Activated CD4-positive, alpha-beta T cell treated with anti-CD3 and anti-CD28 coated beads, Interleukin-10, Interleukin-2, amounts not matched to agents 100 ng/mL and 50 ng/mL, durations not matched to agents 16 hours and 8 hours (primary cell): Measurements from ENCODE around the gene BST1.
A peak's percentile ranks its signal among the peaks of the same experiment; 100 is the strongest.

Experiments used
- DNase-seq: peaks from one replicate; pipeline ENCODE4 v3.0.0-alpha.2; 2020

BST1 gene

GRCh38 chr4:15702941-15703403 lies at the start of gene BST1:
BST1 (plus strand) TSS chr4:15703065; CDS start chr4:15703145, 80 bp downstream.
- peak; percentile 42 for DNase-seq

GRCh38 chr4:15653420-15653819 lies 49.4 kb upstream of the BST1 start:
- DNase-seq: no peak

- DNase-seq: peak; percentile 54
Observed at GRCh38 chr4:15653864-15654592, 48.8 kb upstream of the BST1 start.

- peak; percentile 51 for DNase-seq
Observed at GRCh38 chr4:15654593-15655222, 48.2 kb upstream of the BST1 start.

DNA sequence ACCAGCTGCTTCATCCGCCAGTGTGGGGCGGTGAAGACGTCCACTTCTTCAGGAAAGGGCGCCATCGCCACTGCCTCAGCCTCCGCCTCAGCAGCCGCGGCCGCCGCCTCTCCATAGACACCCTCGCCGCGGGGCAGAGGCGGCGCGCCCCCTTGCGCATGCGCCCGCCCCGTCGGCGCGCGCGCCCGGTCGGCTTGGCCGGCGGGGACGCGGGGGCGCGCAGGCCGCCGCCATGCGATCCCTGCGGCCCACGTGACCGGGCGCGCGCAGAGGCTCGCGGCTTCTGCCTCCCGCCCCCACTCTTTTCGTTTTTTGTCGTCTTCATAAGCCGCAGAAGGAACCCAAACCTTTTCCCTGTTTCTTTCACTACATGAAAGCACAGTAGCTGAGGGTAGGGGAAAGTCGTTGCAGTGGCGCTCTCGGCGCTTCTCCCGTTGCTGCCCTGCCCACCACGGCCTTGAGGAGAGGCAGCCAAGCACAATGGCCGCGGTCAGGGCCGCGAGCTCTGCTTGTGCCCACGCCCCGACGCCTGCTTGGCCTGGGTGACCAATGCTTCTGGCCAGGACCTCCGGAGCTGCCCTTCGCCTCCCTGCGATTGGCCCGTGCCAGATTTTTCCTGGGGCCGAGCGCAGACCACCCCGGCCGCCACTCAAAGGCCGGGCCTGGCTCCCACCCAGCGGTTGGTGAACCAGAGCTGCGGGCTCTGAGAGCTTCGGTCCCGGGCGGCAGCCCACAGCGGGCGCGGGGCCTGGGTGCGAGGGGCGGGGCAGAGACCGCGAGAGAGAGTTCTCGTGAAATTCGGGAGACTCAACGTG lies 47.4 kb upstream of the BST1 start, which contains the start of gene FBXL5:
Gene FBXL5, minus strand, starts transcription at position 135 of the 815 bp plus-strand sequence. Its CDS starts 70 bp downstream, at position 65.
- DNase-seq: peak; percentile 89

- no peak for DNase-seq
Observed at GRCh38 chr4:15656038-15656470, 46.8 kb upstream of the BST1 start.

DNA sequence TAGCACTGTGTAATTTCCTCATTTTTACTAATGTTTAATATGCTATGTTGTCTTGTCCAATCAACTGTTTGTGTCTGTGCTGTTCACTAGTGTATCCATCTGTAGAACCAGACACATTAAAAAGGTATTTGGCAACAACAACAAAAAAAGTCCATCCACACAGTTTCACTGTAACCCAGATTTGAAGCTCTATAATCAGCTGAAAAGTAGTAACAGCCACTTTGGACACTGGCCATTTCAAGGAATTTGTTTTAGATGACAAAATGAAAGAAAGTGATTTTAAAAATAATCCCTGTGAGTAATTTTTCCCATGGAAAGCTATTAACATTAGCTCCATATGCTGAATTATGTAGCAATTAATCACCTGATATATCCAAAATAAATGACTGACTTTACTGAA lies 45.5 kb upstream of the BST1 start:
- DNase-seq: no peak

GRCh38 chr4:15658136-15658770 lies 44.6 kb upstream of the BST1 start:
- no peak for DNase-seq

DNA sequence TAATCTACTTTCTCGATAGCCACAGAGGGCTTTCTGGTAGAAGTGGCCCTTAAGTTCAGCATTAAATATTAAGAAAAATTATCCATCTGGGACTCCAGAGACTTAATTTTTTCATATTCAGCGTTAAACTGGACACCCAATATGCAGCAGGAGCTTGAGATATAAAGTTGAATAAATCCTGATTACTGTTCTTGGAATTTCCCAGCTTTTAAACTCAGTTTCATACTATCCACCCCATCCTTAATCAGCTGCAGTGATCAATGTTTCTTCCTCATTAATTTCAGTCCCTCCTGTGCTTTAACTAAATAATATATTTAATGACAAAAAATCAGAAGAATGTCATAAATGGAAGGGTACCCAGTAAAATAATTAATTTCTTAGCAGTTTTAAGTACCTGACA lies 44.1 kb upstream of the BST1 start:
- no peak for DNase-seq

DNA sequence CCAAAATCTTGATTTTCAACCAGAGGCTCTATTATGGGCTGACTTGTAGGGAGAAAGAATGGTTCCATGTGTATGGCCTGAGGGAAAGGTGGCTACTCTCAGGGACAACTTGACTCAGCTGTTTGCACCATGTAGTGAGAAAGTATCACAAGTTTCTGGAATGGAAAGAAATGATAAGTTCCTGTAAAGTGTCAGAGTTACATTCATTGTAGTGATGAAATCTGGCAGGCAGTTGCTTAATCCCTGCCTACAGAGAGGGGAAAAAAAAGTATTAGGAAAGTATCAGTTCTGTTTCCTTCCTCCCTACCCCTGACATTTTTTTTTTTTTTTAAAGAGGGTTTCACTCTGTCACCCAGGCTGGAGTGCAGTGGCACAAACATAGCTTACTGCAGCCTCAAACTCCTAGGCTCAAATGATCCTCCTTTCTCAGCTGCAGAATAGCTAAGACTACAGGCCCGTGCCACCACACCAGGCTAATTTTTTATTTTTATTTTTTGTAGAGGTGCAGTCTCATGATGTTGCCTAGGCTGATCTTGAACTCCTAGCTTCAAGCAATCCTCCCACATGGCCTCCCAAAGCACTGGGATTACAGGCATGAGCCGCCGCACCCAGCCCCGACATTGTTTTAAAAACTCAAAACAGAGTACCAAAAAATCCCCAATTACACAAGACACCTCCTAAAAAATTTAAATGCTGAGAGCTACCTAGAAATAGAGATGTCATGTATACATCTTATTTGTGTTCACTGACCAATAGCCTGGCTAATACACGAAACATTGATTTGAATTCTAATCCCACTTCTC lies 42.9 kb upstream of the BST1 start:
- DNase-seq: peak; percentile 50

DNA sequence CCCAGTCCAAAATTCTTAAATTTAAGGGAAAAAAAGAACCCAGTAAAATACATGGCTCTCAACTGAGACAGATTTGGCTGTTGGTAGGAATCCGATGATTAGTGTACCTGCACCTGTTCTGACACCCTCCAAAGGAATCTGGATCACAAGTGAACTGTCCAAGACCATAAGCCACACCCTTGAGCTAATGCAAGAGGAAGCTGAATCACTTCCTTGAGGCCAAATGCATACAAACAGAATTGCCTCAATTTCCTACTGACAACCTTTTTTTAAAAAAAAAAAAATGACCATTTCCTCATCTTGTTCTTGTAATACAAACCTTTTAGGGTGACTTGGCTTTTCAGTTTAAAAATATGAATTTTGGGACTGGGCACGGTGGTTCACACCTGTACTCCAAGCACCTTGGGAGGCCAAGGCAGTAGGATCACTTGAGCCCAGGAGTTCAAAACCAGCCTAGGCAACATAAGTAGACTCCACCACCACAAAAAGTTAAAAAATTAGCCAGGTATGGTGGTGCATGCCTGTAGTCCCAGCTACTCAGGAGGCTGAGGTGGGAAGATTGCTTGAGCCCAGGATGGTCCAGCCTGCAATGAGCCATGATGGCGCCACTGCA lies 37.0 kb upstream of the BST1 start:
- DNase-seq: peak; percentile 28

- DNase-seq: no peak
Observed at GRCh38 chr4:15667006-15667405, 35.9 kb upstream of the BST1 start.

GRCh38 chr4:15668566-15669435 lies 34.1 kb upstream of the BST1 start:
- no peak for DNase-seq

GRCh38 chr4:15670576-15670975 lies 32.3 kb upstream of the BST1 start:
- DNase-seq: no peak

DNA sequence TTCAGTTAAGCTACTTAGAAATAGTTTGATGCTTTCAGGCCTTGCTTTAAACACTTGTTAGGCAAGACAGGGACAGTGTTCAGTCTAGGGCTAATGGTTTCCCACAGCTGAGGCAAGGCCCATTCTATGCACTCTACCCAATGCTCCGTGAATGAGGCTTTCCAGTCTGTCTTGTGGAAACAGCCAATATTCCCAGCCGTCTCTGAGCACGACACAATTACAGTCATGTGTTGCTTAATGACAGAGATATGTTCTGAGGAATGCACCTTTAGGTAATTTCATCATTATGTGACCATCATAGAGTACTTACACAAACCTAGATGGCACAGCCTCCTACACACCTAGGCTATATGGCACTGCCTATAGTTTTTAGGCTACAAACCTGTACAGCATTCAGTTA lies 30.8 kb upstream of the BST1 start:
- DNase-seq: no peak

DNA sequence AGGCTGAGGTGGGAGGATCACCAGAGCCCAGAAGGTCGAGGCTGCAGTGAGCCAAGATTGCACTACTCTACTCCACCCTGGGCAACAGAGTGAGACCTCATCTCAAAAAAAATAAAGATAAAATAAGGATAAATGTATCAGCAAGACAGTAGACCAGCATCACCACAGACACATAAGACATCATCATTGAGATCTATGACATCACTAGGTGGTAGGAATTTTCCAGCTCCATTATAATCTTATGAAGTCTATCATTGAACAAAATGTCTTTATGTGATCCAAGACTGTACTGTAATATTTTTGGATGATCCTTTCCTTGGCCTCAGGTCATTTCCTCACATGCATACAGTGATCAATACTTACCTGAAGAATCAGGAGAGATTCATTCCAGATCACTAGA lies 29.5 kb upstream of the BST1 start:
- DNase-seq: no peak

GRCh38 chr4:15674046-15674445 lies 28.8 kb upstream of the BST1 start:
- DNase-seq: no peak

DNA sequence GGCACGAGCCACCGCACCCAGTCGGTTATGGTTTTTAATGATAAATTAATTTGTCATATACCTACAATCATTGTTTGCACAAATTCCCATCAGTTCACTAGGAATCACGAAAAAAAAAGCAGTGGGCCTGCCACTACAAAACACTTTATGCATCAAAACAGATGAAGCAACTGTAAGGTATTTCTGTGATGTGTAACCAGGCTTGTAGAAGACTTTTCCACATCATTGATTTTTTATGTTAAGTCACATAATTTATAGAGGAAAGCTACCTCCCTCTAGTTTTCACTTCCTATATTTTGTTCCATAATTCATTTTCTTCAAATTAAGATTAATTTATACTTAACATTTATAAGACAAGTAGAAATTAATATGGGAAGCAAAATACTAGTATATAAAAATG lies 27.9 kb upstream of the BST1 start:
- no peak for DNase-seq

- no peak for DNase-seq
Observed at GRCh38 chr4:15675356-15675755, 27.5 kb upstream of the BST1 start.

DNA sequence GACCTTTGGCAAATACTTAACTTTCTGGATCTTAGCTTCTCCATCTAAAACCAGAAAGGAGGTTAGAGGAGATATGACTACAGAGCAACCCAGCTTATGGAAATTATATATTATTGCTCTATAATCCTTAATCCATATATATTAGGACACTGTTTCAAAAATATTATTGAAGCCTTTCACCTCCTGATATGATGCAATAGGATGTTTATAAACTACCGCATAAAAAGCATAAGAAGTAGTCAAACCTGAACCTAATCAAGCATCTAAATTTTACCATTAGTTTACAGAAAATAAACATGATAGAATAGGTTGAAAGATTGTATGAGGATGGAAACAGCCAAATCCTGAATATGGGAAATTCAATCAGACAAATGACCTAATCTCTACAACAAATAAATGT lies 26.8 kb upstream of the BST1 start:
- no peak for DNase-seq

- DNase-seq: no peak
Observed at GRCh38 chr4:15676899-15677298, 26.0 kb upstream of the BST1 start.
